Measurements from ENCODE around the gene TRIM63. TPM values are rescaled to one million over a fixed set of nuclear protein-coding genes. Genes with fewer than 3 reads are reported as not detected.

TRIM63 gene
- total RNA-seq, 2 experiments from 2014 or later: not detected

GRCh38 chr1:26023009-26023408 is 44.4 kb downstream of the TRIM63 start:
- POLR2A ChIA-PET: no interaction called here

GRCh38 chr1:26022404-26022779 is 45.0 kb downstream of the TRIM63 start:
- no peaks in the 10 kb centered on the region for H3K36me3 ChIP-seq (ENCODE audit: insufficient read depth, low read length)
- H3K4me1 ChIP-seq (ENCODE audit: insufficient read depth, low read length): no peaks in the 10 kb centered on the region
- H3K9me3 ChIP-seq (ENCODE audit: control insufficient read depth in 1 of 2, insufficient read depth in 1 of 2, low read length in 2 of 2): no peaks in the 10 kb centered on the region
- intact Hi-C loops (cut with DNase I, micrococcal nuclease): no loop called here
- no peaks in the 10 kb centered on the region for H3K27me3 ChIP-seq (ENCODE audit: control insufficient read depth in 1 of 2, insufficient read depth in 2 of 2, low read length in 2 of 2)
- Mint-ChIP-seq H3K4me3 (no peak overlapping the region), H3K27me3 (no peaks in the 10 kb centered on the region), H3K4me1 (ENCODE audit: low read depth) (peaks cover 4% of the 10 kb centered on the region), H3K27ac (no peak overlapping the region), H3K9me3 (no peaks in the 10 kb centered on the region), H3K36me3 (ENCODE audit: low read depth) (no peaks in the 10 kb centered on the region)
- no peak for TF ChIP-seq CTCF (IDR thresholded peaks at IDR 0.05)
- DNase-seq: no peak
- ChIA-PET POLR2A (no interaction called here), CTCF (no interaction called here)
- H3K4me3 ChIP-seq (ENCODE audit: low read length): no peak overlapping the region
- ATAC-seq (ENCODE audit: poor library complexity): no peak
- no peak overlapping the region for H3K27ac ChIP-seq (ENCODE audit: low read depth in 1 of 2, low read length in 2 of 2)

More at GRCh38 chr1:26023009-26023408, 44.4 kb downstream of the TRIM63 start:
- TF ChIP-seq CTCF (IDR thresholded peaks at IDR 0.05): no peak
- no peak overlapping the region for H3K27ac Mint-ChIP-seq
- H3K27me3 ChIP-seq (ENCODE audit: control insufficient read depth in 1 of 2, insufficient read depth in 2 of 2, low read length in 2 of 2): no peaks in the 10 kb centered on the region
- H3K4me1 ChIP-seq (ENCODE audit: insufficient read depth, low read length): no peaks in the 10 kb centered on the region
- H3K4me1 Mint-ChIP-seq (ENCODE audit: low read depth): peaks cover 4% of the 10 kb centered on the region
- no peak overlapping the region for H3K4me3 Mint-ChIP-seq
- H3K9me3 ChIP-seq (ENCODE audit: control insufficient read depth in 1 of 2, insufficient read depth in 1 of 2, low read length in 2 of 2): no peaks in the 10 kb centered on the region
- H3K4me3 ChIP-seq (ENCODE audit: low read length): no peak overlapping the region
- no peaks in the 10 kb centered on the region for H3K9me3 Mint-ChIP-seq
- no peaks in the 10 kb centered on the region for H3K36me3 Mint-ChIP-seq (ENCODE audit: low read depth)
- ATAC-seq (ENCODE audit: poor library complexity): no peak
- H3K36me3 ChIP-seq (ENCODE audit: insufficient read depth, low read length): no peaks in the 10 kb centered on the region
- intact Hi-C loops (cut with DNase I, micrococcal nuclease): no loop called here
- no peaks in the 10 kb centered on the region for H3K27me3 Mint-ChIP-seq
- H3K27ac ChIP-seq (ENCODE audit: low read depth in 1 of 2, low read length in 2 of 2): no peak overlapping the region
- no peak for DNase-seq
- CTCF ChIA-PET: no interaction called here

GRCh38 chr1:26021647-26022403 is 45.6 kb downstream of the TRIM63 start, which contains the start of gene EXTL1:
Gene EXTL1 (plus strand): TSS chr1:26021775. CDS start chr1:26022647, 872 bp downstream.
- Mint-ChIP-seq H3K9me3 (no peaks in the 10 kb centered on the region), H3K4me1 (ENCODE audit: low read depth) (peaks cover 10% of the 10 kb centered on the region), H3K4me3 (no peak within 1 kb of the TSS), H3K27ac (no peak within 1 kb of the TSS), H3K36me3 (ENCODE audit: low read depth) (no peaks in the 10 kb centered on the region), H3K27me3 (no peaks in the 10 kb centered on the region)
- Histone ChIP-seq H3K4me1 (ENCODE audit: insufficient read depth, low read length) (no peaks in the 10 kb centered on the region), H3K9me3 (ENCODE audit: control insufficient read depth in 1 of 2, insufficient read depth in 1 of 2, low read length in 2 of 2) (no peaks in the 10 kb centered on the region), H3K27ac (ENCODE audit: low read depth in 1 of 2, low read length in 2 of 2) (no peak within 1 kb of the TSS), H3K27me3 (ENCODE audit: control insufficient read depth in 1 of 2, insufficient read depth in 2 of 2, low read length in 2 of 2) (no peaks in the 10 kb centered on the region), H3K36me3 (ENCODE audit: insufficient read depth, low read length) (no peaks in the 10 kb centered on the region), H3K4me3 (ENCODE audit: low read length) (no peak within 1 kb of the TSS)
- DNase-seq (no peak), ATAC-seq (ENCODE audit: poor library complexity) (no peak)
- ChIA-PET CTCF (no interaction called here), POLR2A (no interaction called here)
- no peak for TF ChIP-seq CTCF (IDR thresholded peaks at IDR 0.05)
- intact Hi-C loops (cut with DNase I, micrococcal nuclease): no loop called here

Measured in CD4-positive, alpha-beta T cell (primary cell).